ENCODE measurements around the gene CHMP6.

DNA sequence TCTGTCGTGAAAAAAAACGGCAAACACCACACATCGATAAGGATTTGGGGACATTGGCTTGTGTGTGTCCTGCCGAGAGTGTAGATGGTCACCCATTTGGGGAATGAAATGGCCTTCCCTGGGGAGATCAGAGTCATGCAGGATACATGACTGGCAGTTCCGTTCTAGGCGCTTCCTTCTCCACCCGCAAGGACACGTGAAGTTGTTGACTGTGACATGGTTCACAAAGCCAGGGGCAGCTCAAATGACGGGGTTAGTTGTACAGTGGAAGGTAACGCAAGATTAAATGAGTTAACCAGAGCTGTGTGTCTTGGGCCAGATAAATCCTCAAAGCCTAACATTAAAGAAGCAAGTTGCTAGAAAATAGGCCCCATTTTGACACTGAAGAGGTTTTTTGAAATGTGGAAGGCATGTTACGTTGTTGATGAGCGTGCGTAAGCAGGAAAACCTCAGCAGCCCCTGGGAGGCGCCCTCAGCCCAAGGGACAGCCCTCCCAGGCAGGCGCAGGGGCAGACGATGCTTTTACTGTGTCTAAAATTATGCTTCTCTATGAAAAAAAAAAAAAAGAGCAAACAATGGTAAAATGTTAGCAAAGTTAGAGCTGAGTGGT, 35.9 kb upstream of the CHMP6 start:
- TF ChIP-seq, protein P1, sequence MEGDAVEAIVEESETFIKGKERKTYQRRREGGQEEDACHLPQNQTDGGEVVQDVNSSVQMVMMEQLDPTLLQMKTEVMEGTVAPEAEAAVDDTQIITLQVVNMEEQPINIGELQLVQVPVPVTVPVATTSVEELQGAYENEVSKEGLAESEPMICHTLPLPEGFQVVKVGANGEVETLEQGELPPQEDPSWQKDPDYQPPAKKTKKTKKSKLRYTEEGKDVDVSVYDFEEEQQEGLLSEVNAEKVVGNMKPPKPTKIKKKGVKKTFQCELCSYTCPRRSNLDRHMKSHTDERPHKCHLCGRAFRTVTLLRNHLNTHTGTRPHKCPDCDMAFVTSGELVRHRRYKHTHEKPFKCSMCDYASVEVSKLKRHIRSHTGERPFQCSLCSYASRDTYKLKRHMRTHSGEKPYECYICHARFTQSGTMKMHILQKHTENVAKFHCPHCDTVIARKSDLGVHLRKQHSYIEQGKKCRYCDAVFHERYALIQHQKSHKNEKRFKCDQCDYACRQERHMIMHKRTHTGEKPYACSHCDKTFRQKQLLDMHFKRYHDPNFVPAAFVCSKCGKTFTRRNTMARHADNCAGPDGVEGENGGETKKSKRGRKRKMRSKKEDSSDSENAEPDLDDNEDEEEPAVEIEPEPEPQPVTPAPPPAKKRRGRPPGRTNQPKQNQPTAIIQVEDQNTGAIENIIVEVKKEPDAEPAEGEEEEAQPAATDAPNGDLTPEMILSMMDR (IDR thresholded peaks at IDR 0.05), result no peak
- TF ChIP-seq POLR2A (IDR thresholded peaks at IDR 0.05), result no peak

All from lower leg skin (tissue), 3 donors.